Panc1 (cell line): ENCODE data around the gene LSM10. TPM values are rescaled to one million over a fixed set of nuclear protein-coding genes. Genes with fewer than 3 reads are reported as not detected.

Experiments used
- ATAC-seq: fragments of 200-7000 bp; cut with Tn5 transposase; 2 replicates; pipeline ENCODE4 v1.9.1; 2020; ENCODE audit warnings: mild to moderate bottlenecking, moderate library complexity
- BruUV-seq: library from RNA; stranded (reverse); fragments of 400-500 nt; replicated peaks from 2 replicates; lab custom pipeline; 2021; lab: Mats Ljungman, UMichigan
- CTCF ChIA-PET: fragments of 300-600 bp; sonication (Branson Sonifier 250); formaldehyde crosslinking; loops from one replicate; lab custom pipeline; 2022; ENCODE audit warnings: antibody characterized with exemption; lab: Charles Lee
- POLR2A ChIA-PET: fragments of 300-600 bp; sonication (Branson Sonifier 250); formaldehyde crosslinking; loops from one replicate; lab custom pipeline; 2022; ENCODE audit warnings: antibody characterized with exemption; lab: Charles Lee
- DNase-seq: peaks from one replicate; pipeline ENCODE4 v3.0.0-alpha.2; 2010; ENCODE audit warnings: low read depth, low spot score
- H3K27ac ChIP-seq: 2 replicates; pipeline ENCODE4 v1.5.1; 2011; ENCODE audit warnings: mild to moderate bottlenecking, low read length, inconsistent platforms
- H3K27me3 ChIP-seq: fragments of 200-500 bp; sonication (Bioruptor generic); 2 replicates; pipeline ENCODE4 v1.6.0; 2014; ENCODE audit warnings: low read length, inconsistent platforms; ENCODE audit not compliant: control insufficient read depth, insufficient read depth
- H3K36me3 ChIP-seq: fragments of 200-500 bp; sonication (Bioruptor generic); 2 replicates; pipeline ENCODE4 v1.5.1; 2014; ENCODE audit warnings: inconsistent platforms, mild to moderate bottlenecking, low read length, moderate library complexity; ENCODE audit not compliant: control insufficient read depth, insufficient read depth
- H3K4me1 ChIP-seq: 2 replicates; pipeline ENCODE4 v1.5.1; 2011; ENCODE audit warnings: inconsistent platforms, mild to moderate bottlenecking, low read length, moderate library complexity; ENCODE audit not compliant: control insufficient read depth, insufficient read depth
- H3K4me3 ChIP-seq, 2 experiments: 2 replicates each; pipeline ENCODE4 v1.5.1; 2011 to 2012; ENCODE audit warnings: low read depth in 2 of 2, low read length in 2 of 2, mild to moderate bottlenecking in 2 of 2, inconsistent platforms in 1 of 2, moderate library complexity in 1 of 2
- H3K9me3 ChIP-seq: fragments of 200-500 bp; sonication (Bioruptor generic); 2 replicates; pipeline ENCODE4 v1.5.1; 2014; ENCODE audit warnings: low read depth, mild to moderate bottlenecking, inconsistent platforms, low read length, moderate library complexity; ENCODE audit not compliant: control insufficient read depth, insufficient read depth
- POLR2AphosphoS5 ChIP-seq: IDR thresholded peaks from 2 replicates; pipeline ENCODE4 v1.6.1; 2012; ENCODE audit warnings: mild to moderate bottlenecking, low read depth, low read length, moderate library complexity
- SIN3A ChIP-seq: IDR thresholded peaks from 2 replicates; pipeline ENCODE4 v1.6.1; 2012; ENCODE audit warnings: low read depth, mild to moderate bottlenecking, low read length, moderate library complexity, borderline replicate concordance; ENCODE audit not compliant: insufficient read depth
- TCF7L2 ChIP-seq: IDR thresholded peaks from 2 replicates; pipeline ENCODE4 v1.6.1; 2011; ENCODE audit warnings: mild to moderate bottlenecking, low read depth, low read length, inconsistent platforms
- in situ Hi-C: cut with HindIII; loops from 2 replicates; pipeline ENCODE4 v1.10.0; 2016; ENCODE audit warnings: low sequenced_read_pairs, low pct_unique_long_range_greater_than_20kb
- intact Hi-C: fragments of 100-400 bp; cut with micrococcal nuclease; formaldehyde crosslinking; loops from one replicate; pipeline ENCODE4 v1.10.0; 2022; ENCODE audit not compliant: unreplicated experiment
- total RNA-seq: library from RNA; stranded (reverse); gene quantifications from one replicate; pipeline ENCODE4 v1.2.1, GENCODE V29; 2021; ENCODE audit not compliant: unreplicated experiment
- TF ChIP-seq, protein P1 (sequence below): fragments of 450-650 bp; IDR thresholded peaks from 2 replicates; pipeline ENCODE4 v1.5.1; 2017; ENCODE audit warnings: mild to moderate bottlenecking
- TF ChIP-seq, protein P2 (sequence below), 2 experiments: IDR thresholded peaks; 2 replicates each; pipeline ENCODE4 v1.6.1; 2011 to 2012; ENCODE audit warnings: low read depth in 2 of 2, control low read depth in 1 of 2, low read length in 1 of 2, mild to moderate bottlenecking in 1 of 2, moderate library complexity in 1 of 2; ENCODE audit not compliant: insufficient read depth in 1 of 2

The LSM10 gene
- total RNA-seq, 1 experiment from 2014 or later: 53.7 TPM

DNA sequence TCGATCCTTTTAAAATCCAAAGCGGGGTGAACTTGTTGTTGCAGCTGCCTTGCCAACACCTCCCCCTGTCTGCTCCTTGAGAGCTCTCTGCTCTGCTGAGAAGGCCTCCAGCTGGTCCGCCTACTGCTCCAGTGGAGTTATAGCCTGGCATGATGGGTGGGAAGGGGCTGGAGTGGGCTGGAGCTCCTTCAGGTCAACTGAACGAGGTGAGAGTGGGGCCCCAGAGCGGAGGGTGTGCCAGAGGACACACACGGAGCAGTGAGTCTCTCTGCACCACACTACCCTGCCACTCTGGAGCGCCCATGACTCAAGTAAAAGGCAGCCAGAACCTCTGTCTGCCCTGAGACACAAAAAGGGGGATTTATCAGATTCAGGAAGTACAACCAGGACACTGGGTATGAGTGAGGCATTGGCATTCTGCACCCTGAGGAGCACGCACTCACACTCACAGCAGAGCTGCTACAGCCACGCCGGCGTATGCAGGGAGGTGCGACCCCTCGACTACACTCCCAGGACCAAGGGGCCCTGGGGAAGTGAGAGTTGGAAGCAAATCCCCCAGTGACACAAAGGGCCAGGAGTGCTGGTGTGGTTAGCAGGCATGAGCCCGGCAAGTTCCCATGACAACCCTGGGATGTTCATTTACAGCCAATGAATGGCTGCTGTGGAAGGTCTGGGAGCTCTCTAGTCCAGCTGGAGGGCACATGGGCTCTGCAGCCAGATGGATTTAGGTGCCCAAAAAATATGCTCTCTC, 46.3 kb downstream of the LSM10 start:
- intact Hi-C loops: no loop called here
- peak; percentile 71 for ATAC-seq

DNA sequence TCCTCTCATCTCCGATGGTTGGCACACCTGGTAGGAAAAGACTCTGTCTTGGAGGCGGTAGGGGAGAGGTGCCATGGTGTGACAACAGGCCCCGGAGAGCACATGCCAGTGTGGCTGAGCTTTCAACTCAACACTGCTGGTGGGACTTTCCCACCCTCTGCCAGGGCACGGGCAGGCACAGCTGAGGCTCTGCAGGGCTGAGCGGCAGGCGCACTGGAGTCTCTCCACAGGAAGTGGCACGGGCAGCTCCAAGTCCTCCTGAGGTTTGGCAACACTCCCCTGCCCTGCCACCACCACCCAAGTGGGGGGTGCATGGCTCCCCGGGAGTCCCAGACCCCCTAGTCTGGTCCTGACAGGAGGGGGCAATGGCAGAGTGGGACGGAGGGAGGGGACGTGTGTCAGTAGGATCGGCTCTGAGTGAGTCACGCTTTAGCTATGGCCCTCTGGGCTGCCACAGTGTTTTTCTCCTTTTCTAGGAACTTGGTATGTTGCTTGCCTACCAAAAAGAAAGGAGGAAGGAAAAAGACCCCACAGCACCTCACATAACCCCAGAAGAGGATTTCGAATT, 47.0 kb downstream of the LSM10 start:
- DNase-seq: no peak
- Histone ChIP-seq H3K36me3 (peaks cover 11% of the 10 kb centered on the region), H3K4me3 (no peak overlapping the region), H3K27me3 (no peaks in the 10 kb centered on the region), H3K27ac (peak overlapping the region; percentile 7; the same call in 1 of the 2 replicates), H3K4me1 (peaks cover 22% of the 10 kb centered on the region), H3K9me3 (no peaks in the 10 kb centered on the region)
- ChIA-PET CTCF (no interaction called here), POLR2A (no interaction called here)
- no TSS peak for BruUV-seq
- intact Hi-C loops: no loop called here
- TF ChIP-seq, protein P1, sequence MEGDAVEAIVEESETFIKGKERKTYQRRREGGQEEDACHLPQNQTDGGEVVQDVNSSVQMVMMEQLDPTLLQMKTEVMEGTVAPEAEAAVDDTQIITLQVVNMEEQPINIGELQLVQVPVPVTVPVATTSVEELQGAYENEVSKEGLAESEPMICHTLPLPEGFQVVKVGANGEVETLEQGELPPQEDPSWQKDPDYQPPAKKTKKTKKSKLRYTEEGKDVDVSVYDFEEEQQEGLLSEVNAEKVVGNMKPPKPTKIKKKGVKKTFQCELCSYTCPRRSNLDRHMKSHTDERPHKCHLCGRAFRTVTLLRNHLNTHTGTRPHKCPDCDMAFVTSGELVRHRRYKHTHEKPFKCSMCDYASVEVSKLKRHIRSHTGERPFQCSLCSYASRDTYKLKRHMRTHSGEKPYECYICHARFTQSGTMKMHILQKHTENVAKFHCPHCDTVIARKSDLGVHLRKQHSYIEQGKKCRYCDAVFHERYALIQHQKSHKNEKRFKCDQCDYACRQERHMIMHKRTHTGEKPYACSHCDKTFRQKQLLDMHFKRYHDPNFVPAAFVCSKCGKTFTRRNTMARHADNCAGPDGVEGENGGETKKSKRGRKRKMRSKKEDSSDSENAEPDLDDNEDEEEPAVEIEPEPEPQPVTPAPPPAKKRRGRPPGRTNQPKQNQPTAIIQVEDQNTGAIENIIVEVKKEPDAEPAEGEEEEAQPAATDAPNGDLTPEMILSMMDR: no peak
- TF ChIP-seq, protein P2, sequence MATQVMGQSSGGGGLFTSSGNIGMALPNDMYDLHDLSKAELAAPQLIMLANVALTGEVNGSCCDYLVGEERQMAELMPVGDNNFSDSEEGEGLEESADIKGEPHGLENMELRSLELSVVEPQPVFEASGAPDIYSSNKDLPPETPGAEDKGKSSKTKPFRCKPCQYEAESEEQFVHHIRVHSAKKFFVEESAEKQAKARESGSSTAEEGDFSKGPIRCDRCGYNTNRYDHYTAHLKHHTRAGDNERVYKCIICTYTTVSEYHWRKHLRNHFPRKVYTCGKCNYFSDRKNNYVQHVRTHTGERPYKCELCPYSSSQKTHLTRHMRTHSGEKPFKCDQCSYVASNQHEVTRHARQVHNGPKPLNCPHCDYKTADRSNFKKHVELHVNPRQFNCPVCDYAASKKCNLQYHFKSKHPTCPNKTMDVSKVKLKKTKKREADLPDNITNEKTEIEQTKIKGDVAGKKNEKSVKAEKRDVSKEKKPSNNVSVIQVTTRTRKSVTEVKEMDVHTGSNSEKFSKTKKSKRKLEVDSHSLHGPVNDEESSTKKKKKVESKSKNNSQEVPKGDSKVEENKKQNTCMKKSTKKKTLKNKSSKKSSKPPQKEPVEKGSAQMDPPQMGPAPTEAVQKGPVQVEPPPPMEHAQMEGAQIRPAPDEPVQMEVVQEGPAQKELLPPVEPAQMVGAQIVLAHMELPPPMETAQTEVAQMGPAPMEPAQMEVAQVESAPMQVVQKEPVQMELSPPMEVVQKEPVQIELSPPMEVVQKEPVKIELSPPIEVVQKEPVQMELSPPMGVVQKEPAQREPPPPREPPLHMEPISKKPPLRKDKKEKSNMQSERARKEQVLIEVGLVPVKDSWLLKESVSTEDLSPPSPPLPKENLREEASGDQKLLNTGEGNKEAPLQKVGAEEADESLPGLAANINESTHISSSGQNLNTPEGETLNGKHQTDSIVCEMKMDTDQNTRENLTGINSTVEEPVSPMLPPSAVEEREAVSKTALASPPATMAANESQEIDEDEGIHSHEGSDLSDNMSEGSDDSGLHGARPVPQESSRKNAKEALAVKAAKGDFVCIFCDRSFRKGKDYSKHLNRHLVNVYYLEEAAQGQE (IDR thresholded peaks at IDR 0.05; ENCODE audit: insufficient read depth in 1 of 2, low read depth in 2 of 2, low read length in 1 of 2): no peak
- TF ChIP-seq TCF7L2: no peak
- TF ChIP-seq SIN3A: no peak
- in situ Hi-C loops: no loop called here
- ATAC-seq: peak; percentile 73

More for the DNA sequence above, 46.3 kb downstream of the LSM10 start:
- peaks cover 11% of the 10 kb centered on the region for H3K36me3 ChIP-seq
- no TSS peak for BruUV-seq
- no peaks in the 10 kb centered on the region for H3K27me3 ChIP-seq
- no peak overlapping the region for H3K4me3 ChIP-seq
- ChIA-PET CTCF (no interaction called here), POLR2A (no interaction called here)
- H3K9me3 ChIP-seq: no peaks in the 10 kb centered on the region
- peak overlapping the region; percentile 7; the same call in 1 of the 2 replicates for H3K27ac ChIP-seq
- in situ Hi-C loops: no loop called here
- peaks cover 22% of the 10 kb centered on the region for H3K4me1 ChIP-seq
- TF ChIP-seq, protein P1: no peak
- TF ChIP-seq, protein P2 (IDR thresholded peaks at IDR 0.05; ENCODE audit: insufficient read depth in 1 of 2, low read depth in 2 of 2, low read length in 1 of 2): no peak
- TF ChIP-seq TCF7L2: no peak
- no peak; the same call in 1 of the 2 replicates for TF ChIP-seq POLR2AphosphoS5
- no peak for TF ChIP-seq SIN3A
- no peak for DNase-seq
